ENCODE measurements around the gene SLC5A10.

DNA sequence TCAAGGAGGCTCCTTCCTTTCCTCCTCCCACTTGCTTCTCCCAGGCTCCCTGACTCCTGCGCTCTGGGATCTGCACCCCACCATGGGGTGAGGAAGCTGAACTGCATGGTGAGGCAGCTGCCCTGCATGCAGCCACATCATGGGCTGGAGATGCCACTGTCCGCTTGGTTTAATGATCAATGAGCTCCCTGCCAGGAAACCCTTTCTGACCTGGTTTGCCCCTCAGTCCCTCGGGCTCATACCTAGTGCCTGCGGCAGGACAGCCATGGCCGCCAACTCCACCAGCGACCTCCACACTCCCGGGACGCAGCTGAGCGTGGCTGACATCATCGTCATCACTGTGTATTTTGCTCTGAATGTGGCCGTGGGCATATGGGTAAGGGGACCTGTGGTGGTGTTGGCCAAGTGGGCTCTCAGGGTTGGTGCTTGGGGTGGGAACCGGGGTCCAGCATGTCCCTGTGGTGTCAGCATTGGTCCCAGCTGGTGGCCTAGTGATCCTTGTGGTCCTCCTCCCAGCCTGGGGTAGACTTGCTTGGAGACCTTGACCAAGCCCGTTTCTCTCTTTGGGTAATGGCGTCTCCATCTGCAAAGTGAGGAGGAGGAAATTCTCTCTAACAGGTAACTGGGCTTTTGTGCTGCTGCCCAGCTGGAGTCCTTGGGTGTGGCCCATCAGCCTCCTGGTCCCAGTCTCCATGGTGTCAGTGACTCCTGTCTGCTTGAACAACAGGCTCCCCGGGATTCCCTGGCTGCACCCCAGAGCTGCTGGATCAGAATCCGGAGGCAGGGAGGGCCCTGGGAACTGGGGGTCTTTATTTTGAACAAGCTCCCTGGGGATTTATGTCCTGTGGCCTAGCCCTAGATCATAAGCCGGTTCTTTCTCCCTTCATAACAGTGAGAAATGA is at the start of gene SLC5A10:
- TF ChIP-seq POLR2A (IDR thresholded peaks at IDR 0.05) (no peak), POLR2AphosphoS5 (IDR thresholded peaks at IDR 0.05) (no peak)
- TF ChIP-seq, protein P1, sequence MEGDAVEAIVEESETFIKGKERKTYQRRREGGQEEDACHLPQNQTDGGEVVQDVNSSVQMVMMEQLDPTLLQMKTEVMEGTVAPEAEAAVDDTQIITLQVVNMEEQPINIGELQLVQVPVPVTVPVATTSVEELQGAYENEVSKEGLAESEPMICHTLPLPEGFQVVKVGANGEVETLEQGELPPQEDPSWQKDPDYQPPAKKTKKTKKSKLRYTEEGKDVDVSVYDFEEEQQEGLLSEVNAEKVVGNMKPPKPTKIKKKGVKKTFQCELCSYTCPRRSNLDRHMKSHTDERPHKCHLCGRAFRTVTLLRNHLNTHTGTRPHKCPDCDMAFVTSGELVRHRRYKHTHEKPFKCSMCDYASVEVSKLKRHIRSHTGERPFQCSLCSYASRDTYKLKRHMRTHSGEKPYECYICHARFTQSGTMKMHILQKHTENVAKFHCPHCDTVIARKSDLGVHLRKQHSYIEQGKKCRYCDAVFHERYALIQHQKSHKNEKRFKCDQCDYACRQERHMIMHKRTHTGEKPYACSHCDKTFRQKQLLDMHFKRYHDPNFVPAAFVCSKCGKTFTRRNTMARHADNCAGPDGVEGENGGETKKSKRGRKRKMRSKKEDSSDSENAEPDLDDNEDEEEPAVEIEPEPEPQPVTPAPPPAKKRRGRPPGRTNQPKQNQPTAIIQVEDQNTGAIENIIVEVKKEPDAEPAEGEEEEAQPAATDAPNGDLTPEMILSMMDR (IDR thresholded peaks at IDR 0.05), result no peak

Data from gastroesophageal sphincter (tissue), 3 donors.